OCI-LY3 (cell line): ENCODE data around the gene FHIP2A.
A peak's percentile ranks its signal among the peaks of the same experiment; 100 is the strongest.

Source experiments
- H2AFZ ChIP-seq: fragments of 200-600, 300-600 bp; shearing (Covaris generic); 2 replicates; pipeline ENCODE4 v1.6.0; 2014; ENCODE audit warnings: antibody characterized with exemption, low read depth, low read length
- H3K27ac ChIP-seq: fragments of 200-600, 300-600 bp; sonication (generic); 2 replicates; pipeline ENCODE4 v1.5.1; 2014; ENCODE audit warnings: mild to moderate bottlenecking, low read length, moderate library complexity, mixed read lengths
- H3K27me3 ChIP-seq: fragments of 200-600, 300-600 bp; sonication (generic); 2 replicates; pipeline ENCODE4 v1.6.1; 2014; ENCODE audit warnings: low read depth, low read length, mixed read lengths
- H3K36me3 ChIP-seq: fragments of 200-600, 300-600 bp; sonication (generic); replicated peaks from 2 replicates; pipeline ENCODE3; 2014; ENCODE audit warnings: low read depth, low read length, mixed read lengths
- H3K4me1 ChIP-seq: fragments of 300-600, 200-600 bp; sonication (generic); 2 replicates; pipeline ENCODE4 v1.6.1; 2014; ENCODE audit warnings: low read length, mixed read lengths
- H3K4me2 ChIP-seq: fragments of 200-600, 300-600 bp; sonication (generic); 2 replicates; pipeline ENCODE4 v1.6.1; 2014; ENCODE audit warnings: low read length, mixed read lengths
- H3K4me3 ChIP-seq: fragments of 300-600, 200-600 bp; sonication (generic); 2 replicates; pipeline ENCODE4 v1.5.1; 2014; ENCODE audit warnings: antibody characterized with exemption, mild to moderate bottlenecking, low read length, moderate library complexity
- H3K79me2 ChIP-seq: fragments of 300-600, 200-600 bp; shearing (Covaris generic); 2 replicates; pipeline ENCODE4 v1.6.1; 2014; ENCODE audit warnings: mild to moderate bottlenecking, low read length, mixed read lengths
- H3K9ac ChIP-seq: fragments of 300-600, 200-600 bp; shearing (Covaris generic); 2 replicates; pipeline ENCODE4 v1.6.0; 2014; ENCODE audit warnings: mild to moderate bottlenecking, low read length, moderate library complexity
- H3K9me3 ChIP-seq: fragments of 200-600, 300-600 bp; shearing (Covaris generic); 2 replicates; pipeline ENCODE4 v1.6.1; 2014; ENCODE audit warnings: low read length, mixed read lengths; ENCODE audit not compliant: insufficient read depth
- H4K20me1 ChIP-seq: fragments of 200-600, 300-600 bp; sonication (generic); 2 replicates; pipeline ENCODE4 v1.6.1; 2016; ENCODE audit warnings: low read length, mixed read lengths; ENCODE audit not compliant: insufficient read depth
- CTCF ChIP-seq: fragments of 200-600, 300-600 bp; sonication (generic); IDR thresholded peaks from 2 replicates; pipeline ENCODE4 v1.5.1; 2014; ENCODE audit warnings: antibody characterized with exemption, low read length, low read depth
- EZH2phosphoT487 ChIP-seq: fragments of 200-600 bp; shearing (Covaris generic); IDR thresholded peaks from 2 replicates; pipeline ENCODE4 v1.6.1; 2018; ENCODE audit warnings: antibody characterized with exemption, mixed run types, low read depth

Gene FHIP2A

GRCh38 chr10:114823077-114823463 lies 1.5 kb downstream of the FHIP2A start:
- Histone ChIP-seq H4K20me1 (no peaks in the 10 kb centered on the region), H3K4me2 (peak overlapping the region; percentile 98), H3K4me3 (peak overlapping the region; percentile 98), H3K27ac (peak overlapping the region; percentile 52), H3K79me2 (peaks cover 62% of the 10 kb centered on the region), H3K27me3 (no peaks in the 10 kb centered on the region; the same call in 1 of the 2 replicates), H3K9ac (peak overlapping the region; percentile 87), H3K4me1 (peaks cover 28% of the 10 kb centered on the region), H2AFZ (no peak overlapping the region), H3K36me3 (peaks cover 15% of the 10 kb centered on the region), H3K9me3 (no peaks in the 10 kb centered on the region)
- TF ChIP-seq CTCF (no peak), EZH2phosphoT487 (no peak)

GRCh38 chr10:114824391-114824790 lies 2.8 kb downstream of the FHIP2A start:
- H3K4me1 ChIP-seq: peaks cover 31% of the 10 kb centered on the region
- peak overlapping the region; percentile 80 for H3K4me2 ChIP-seq
- peaks cover 4% of the 10 kb centered on the region; the same call in 1 of the 2 replicates for H4K20me1 ChIP-seq
- H3K9me3 ChIP-seq: no peaks in the 10 kb centered on the region
- H2AFZ ChIP-seq: no peak overlapping the region
- H3K27ac ChIP-seq: peak overlapping the region; percentile 85; the same call in 1 of the 2 replicates
- peak overlapping the region; percentile 17; the same call in 1 of the 2 replicates for H3K4me3 ChIP-seq
- H3K36me3 ChIP-seq: peaks cover 15% of the 10 kb centered on the region
- no peaks in the 10 kb centered on the region; the same call in 1 of the 2 replicates for H3K27me3 ChIP-seq
- peaks cover 73% of the 10 kb centered on the region for H3K79me2 ChIP-seq
- TF ChIP-seq EZH2phosphoT487: no peak
- TF ChIP-seq CTCF: no peak
- no peak overlapping the region for H3K9ac ChIP-seq

GRCh38 chr10:114825513-114826253 lies 4.1 kb downstream of the FHIP2A start:
- Histone ChIP-seq H3K79me2 (peaks cover 83% of the 10 kb centered on the region), H3K4me3 (peak overlapping the region; percentile 60), H2AFZ (no peak overlapping the region), H3K9me3 (no peaks in the 10 kb centered on the region), H3K4me1 (peaks cover 43% of the 10 kb centered on the region), H3K9ac (peak overlapping the region; percentile 62), H3K4me2 (peak overlapping the region; percentile 80), H4K20me1 (peaks cover 12% of the 10 kb centered on the region), H3K27ac (peak overlapping the region; percentile 85), H3K27me3 (no peaks in the 10 kb centered on the region), H3K36me3 (peaks cover 15% of the 10 kb centered on the region)
- TF ChIP-seq EZH2phosphoT487: no peak
- TF ChIP-seq CTCF: no peak

- H3K9me3 ChIP-seq: no peaks in the 10 kb centered on the region
- H3K27ac ChIP-seq: no peak overlapping the region
- peaks cover 62% of the 10 kb centered on the region for H3K79me2 ChIP-seq
- peaks cover 35% of the 10 kb centered on the region for H3K4me1 ChIP-seq
- H3K4me3 ChIP-seq: no peak overlapping the region
- TF ChIP-seq EZH2phosphoT487: no peak
- TF ChIP-seq CTCF: no peak
- peaks cover 24% of the 10 kb centered on the region for H3K36me3 ChIP-seq
- H3K4me2 ChIP-seq: peak overlapping the region; percentile 6
- no peaks in the 10 kb centered on the region for H3K27me3 ChIP-seq
- no peak overlapping the region for H3K9ac ChIP-seq
- no peak overlapping the region for H2AFZ ChIP-seq
- H4K20me1 ChIP-seq: peaks cover 23% of the 10 kb centered on the region
Observed at GRCh38 chr10:114829160-114829909, 7.8 kb downstream of the FHIP2A start.
